Amniotic stem cell (primary cell): ENCODE results near the gene SSH2.
A peak's percentile ranks its signal among the peaks of the same experiment; 100 is the strongest.
"Not testable (repeated sequence)": the region's sequence is repeated elsewhere in the genome, so short reads cannot be mapped to it uniquely, and the experiment has no call there.

Source experiments
- DNase-seq: peaks from one replicate; lab custom pipeline; 2025; lab: John Stamatoyannopoulos, UW

The SSH2 gene

DNA sequence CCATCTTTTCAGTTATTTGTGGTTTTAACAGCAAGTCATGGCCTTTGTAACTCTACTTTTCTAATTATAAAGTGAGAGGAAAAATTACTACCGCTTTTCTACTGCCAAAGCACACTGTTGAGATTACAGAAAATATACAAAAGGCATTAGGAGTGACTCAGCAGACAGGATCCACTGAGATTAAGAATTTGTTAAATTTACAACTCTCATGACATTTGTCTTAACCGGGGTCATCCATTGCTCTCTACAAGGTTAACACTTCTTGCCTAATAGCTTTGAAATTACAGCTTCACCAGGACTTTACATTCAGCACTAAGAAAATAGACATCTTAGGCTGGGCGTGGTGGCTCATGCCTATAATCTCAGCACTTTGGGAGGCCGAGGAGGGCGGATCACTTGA is 93.4 kb downstream of the SSH2 start:
- no peak for DNase-seq

GRCh38 chr17:29835435-29836351 is 94.3 kb downstream of the SSH2 start:
- DNase-seq = no peak

- DNase-seq = no peak
Measured at GRCh38 chr17:29833801-29834200, 96.2 kb downstream of the SSH2 start.

- no peak for DNase-seq
Measured at GRCh38 chr17:29828676-29829284, 101.2 kb downstream of the SSH2 start.

- DNase-seq = no peak
Measured at GRCh38 chr17:29827179-29827578, 102.8 kb downstream of the SSH2 start.

DNA sequence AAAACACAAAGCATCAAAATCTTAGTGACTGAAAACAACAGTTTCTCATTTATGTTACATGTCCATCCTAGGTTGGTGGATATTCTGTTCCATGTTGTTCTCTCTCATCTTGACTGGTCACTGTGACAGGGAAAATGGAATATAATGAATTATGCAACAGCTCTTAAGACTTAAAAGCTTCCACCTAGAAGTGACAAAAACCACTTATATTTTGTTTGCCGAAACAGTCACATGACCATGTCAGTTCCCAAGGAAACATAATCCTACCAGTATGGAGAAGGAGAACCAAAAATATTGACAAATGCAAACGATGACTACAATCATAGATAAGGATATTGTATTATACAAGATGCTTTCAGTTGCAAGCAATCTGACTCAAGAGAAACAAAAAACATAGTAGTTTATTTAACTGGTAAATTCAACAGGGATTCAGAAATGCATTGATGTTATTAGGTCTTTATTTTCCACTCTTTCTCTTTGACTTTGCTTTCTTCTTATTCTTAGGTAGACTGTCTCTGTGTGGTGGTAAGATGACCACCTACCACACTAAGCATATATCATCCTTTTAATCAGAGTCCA is 103.8 kb downstream of the SSH2 start:
- DNase-seq = no peak

DNA sequence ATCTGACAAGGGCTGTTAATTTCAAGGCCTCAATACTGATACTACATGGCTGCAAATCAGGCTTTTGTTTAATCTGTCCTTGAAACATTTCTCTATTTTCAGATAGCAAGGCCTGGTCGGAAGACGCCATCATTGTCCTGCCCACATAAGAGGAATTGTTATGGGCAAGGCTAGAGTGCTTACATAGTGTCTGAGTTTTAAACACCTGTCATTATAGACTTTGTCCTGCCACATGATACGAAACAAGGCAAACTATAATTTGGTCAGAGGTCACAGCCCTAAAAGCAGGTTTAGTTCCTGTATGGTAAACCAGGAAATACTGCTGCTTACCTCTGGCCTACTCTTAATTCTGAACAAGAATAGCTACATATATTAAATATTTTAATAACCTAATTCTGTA is 104.4 kb downstream of the SSH2 start:
- no peak for DNase-seq

GRCh38 chr17:29821897-29822296 is 108.1 kb downstream of the SSH2 start:
- DNase-seq = no peak

DNA sequence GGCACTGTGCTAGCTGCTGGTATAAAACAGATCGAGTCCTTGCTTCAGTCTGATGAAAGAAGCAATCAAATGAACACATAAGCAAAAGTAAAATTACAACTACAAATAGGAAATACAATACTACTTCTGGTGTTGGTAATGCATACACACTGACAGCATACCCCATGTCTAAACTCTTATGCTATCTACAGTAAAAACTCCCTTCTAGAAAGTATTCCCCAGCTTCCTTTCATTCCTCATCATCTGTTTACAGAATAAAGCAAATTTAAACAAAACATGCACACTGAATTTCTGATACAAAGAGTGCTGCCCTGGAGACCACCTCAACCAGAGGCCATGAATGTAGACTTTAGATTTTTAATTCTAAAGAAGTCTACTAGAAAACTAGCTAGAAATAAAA is 109.6 kb downstream of the SSH2 start:
- DNase-seq = no peak

DNA sequence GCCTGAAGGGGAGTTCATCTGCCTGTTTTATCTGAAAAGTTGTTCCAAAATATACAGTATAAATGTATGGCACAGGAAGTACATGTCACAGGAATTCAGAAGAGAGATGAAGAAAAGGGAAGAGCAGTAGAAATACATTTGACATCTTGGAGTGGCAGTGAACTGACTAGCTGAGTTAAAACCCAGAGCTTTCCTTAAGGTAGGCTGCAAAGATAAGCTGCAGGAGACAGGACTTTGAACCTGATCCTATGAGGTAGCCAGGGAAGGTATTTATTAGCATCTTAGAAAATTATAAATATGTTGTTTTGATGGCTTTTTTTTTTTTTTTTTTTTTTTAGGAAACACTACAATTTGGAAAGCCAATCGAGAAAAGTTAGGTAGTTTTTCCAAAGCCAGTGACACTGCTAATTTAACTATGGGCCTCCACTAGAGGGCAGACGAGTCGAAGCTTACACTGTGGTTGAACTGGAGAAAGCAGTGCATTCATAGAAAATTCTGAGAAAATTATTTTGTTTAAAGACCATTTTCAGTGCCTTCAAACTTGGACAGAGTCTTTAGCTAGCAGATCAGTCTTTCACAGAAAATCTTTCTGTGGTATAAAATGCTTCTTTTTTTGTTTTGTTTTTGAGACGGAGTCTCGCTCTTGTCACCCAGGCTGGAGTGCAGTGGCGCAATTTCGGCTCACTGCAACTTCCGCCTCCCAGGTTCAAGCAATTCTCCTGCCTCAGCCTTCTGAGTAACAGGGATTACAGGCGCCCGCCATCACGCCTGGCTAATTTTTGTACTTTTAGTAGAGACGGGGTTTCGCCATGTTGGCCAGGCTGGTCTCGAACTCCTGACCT is 122.3 kb downstream of the SSH2 start:
- DNase-seq = peak; percentile 64

GRCh38 chr17:29802246-29802645 is 127.8 kb downstream of the SSH2 start:
- no peak for DNase-seq

DNA sequence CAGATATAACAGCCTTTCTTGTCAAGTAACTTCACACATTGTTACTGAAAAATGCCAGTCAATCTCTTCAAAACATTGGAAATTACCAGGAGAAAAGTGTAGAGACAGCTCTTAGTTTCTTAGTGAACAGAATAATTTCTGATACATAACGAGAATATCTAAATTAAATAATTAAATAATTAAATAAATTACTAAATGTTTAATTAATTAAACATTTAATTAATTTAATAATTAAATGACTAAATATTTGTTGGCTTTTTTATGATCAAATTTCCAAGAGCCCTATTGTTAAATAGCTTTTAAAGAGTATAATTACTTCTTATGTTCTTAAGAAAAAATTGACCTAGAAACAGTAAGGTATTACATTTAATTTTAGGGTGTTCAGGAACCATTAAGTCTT is 129.6 kb downstream of the SSH2 start:
- no peak for DNase-seq

- DNase-seq = no peak
Measured at GRCh38 chr17:29796652-29797051, 133.4 kb downstream of the SSH2 start.

- DNase-seq = no peak
Measured at GRCh38 chr17:29793501-29793900, 136.5 kb downstream of the SSH2 start.

GRCh38 chr17:29791336-29792080 is 138.5 kb downstream of the SSH2 start:
- no peak for DNase-seq

GRCh38 chr17:29789196-29790170 is 140.5 kb downstream of the SSH2 start:
- DNase-seq = no peak

DNA sequence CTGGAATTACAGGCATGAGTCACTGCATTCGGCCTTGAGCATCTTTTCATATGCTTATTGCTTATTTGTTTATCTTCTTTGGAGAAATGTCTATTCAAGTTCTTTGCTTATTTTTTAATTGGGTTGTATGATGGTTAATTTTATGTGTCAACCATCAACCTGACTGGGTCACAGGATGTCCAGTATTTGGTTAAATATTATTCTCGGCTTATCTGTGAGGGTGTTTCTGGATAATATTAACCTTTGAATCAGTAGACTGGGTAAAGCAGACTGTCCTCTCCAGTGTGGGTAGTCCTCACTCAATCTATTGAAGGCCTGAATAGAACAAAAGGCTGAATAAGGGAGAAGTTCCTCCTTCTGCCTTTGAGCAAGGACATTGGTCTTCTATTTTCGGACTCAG is 142.0 kb downstream of the SSH2 start:
- DNase-seq = no peak

GRCh38 chr17:29782917-29783316 is 147.1 kb downstream of the SSH2 start:
- DNase-seq = no peak

GRCh38 chr17:29779812-29780190 is 150.2 kb downstream of the SSH2 start:
- not testable (repeated sequence) for DNase-seq
